Lower lobe of right lung (tissue), 2 donors: ENCODE measurements around the gene CELF2. TPM values are rescaled to one million over a fixed set of nuclear protein-coding genes. Genes with fewer than 3 reads are reported as not detected.
A peak's percentile ranks its signal among the peaks of the same experiment; 100 is the strongest.

Experiments
- ATAC-seq, 2 donors: fragments of 200-7000 bp; cut with Tn5 transposase; one replicate each; pipeline ENCODE4 v1.9.1; 2020 to 2022; ENCODE audit warnings: mild to moderate bottlenecking in 2 of 2, moderate library complexity in 2 of 2
- DNase-seq: peaks from one replicate; pipeline ENCODE4 v3.0.0-alpha.2; 2020
- H3K27ac ChIP-seq: fragments of 200-600 bp; one replicate; pipeline ENCODE4 v1.8.0; 2022
- H3K27me3 ChIP-seq: fragments of 200-600 bp; one replicate; pipeline ENCODE4 v1.8.0; 2022; ENCODE audit warnings: low read depth
- H3K36me3 ChIP-seq: fragments of 200-600 bp; one replicate; pipeline ENCODE4 v1.8.0; 2022; ENCODE audit warnings: mild to moderate bottlenecking
- H3K4me1 ChIP-seq: fragments of 200-600 bp; one replicate; pipeline ENCODE4 v1.8.0; 2022
- H3K4me3 ChIP-seq: fragments of 200-600 bp; one replicate; pipeline ENCODE4 v1.8.0; 2022; ENCODE audit warnings: mild to moderate bottlenecking
- H3K9me3 ChIP-seq: fragments of 200-600 bp; one replicate; pipeline ENCODE4 v1.8.0; 2022
- intact Hi-C: fragments of 100-400 bp; cut with DNase I; formaldehyde crosslinking; loops from one replicate; pipeline ENCODE4 v1.11.0; 2022
- total RNA-seq: library from RNA; stranded (reverse); fragmentation: NEBNext Ultra II Directional; extraction: Animal tissue kit (Norgen Biotek cat#: 25700); gene quantifications from one replicate; pipeline ENCODE4 v1.2.1, GENCODE V29; 2021
- TF ChIP-seq, protein P1 (sequence below): fragments of 200-600 bp; IDR thresholded peaks from one replicate; pipeline ENCODE4 v1.8.0; 2022; ENCODE audit warnings: antibody characterized with exemption, mild to moderate bottlenecking
- donor health status: DM: no; HTN: yes; CAD: no; lungs with severe emphysema.

The CELF2 gene
- total RNA-seq, 1 donor from 2014 or later, result 106 TPM

DNA sequence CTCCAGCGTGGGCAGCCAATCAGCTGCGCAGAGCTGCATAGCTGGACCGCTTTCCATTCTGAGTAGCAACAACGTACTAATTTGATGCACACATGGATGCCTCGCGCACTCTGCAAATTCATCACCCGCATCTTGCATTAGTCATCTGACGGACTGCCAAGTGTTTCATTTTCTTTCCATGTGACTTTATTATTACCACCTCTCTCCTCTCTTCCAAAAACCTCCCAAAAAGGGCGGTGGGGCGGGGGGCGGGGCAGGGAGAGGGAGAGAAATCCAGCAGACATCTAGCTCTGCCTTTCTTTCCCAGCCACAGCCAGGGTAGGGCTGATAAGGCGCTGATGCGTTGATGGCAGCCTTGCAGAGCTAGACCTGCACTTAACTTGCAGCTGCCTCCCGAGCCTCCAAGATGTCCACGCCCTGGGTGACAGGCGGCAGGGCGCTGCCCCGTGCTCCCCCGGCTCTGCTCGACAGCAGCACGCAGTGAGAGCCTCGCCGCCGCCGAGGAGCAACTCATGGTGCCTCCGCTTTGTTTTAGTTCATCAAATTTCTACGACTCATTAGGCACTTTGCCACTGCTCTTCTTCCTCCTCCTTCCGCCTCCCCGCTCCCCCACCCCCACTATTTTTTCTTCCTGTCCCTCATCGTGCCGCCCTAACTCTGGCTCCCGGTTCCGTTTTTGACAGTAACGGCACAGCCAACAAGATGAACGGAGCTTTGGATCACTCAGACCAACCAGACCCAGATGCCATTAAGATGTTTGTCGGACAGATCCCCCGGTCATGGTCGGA, 147.3 kb downstream of the CELF2 start:
- H3K4me3 ChIP-seq, result peak overlapping the region; percentile 72
- DNase-seq, result peak; percentile 73
- peak overlapping the region; percentile 92 for H3K27ac ChIP-seq
- no peaks in the 10 kb centered on the region for H3K27me3 ChIP-seq
- no peaks in the 10 kb centered on the region for H3K36me3 ChIP-seq
- H3K4me1 ChIP-seq, result peaks cover 72% of the 10 kb centered on the region
- peak; percentile 48 to 49 for ATAC-seq
- intact Hi-C loops, result no loop called here
- no peaks in the 10 kb centered on the region for H3K9me3 ChIP-seq
- TF ChIP-seq, protein P1, sequence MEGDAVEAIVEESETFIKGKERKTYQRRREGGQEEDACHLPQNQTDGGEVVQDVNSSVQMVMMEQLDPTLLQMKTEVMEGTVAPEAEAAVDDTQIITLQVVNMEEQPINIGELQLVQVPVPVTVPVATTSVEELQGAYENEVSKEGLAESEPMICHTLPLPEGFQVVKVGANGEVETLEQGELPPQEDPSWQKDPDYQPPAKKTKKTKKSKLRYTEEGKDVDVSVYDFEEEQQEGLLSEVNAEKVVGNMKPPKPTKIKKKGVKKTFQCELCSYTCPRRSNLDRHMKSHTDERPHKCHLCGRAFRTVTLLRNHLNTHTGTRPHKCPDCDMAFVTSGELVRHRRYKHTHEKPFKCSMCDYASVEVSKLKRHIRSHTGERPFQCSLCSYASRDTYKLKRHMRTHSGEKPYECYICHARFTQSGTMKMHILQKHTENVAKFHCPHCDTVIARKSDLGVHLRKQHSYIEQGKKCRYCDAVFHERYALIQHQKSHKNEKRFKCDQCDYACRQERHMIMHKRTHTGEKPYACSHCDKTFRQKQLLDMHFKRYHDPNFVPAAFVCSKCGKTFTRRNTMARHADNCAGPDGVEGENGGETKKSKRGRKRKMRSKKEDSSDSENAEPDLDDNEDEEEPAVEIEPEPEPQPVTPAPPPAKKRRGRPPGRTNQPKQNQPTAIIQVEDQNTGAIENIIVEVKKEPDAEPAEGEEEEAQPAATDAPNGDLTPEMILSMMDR, result no peak

DNA sequence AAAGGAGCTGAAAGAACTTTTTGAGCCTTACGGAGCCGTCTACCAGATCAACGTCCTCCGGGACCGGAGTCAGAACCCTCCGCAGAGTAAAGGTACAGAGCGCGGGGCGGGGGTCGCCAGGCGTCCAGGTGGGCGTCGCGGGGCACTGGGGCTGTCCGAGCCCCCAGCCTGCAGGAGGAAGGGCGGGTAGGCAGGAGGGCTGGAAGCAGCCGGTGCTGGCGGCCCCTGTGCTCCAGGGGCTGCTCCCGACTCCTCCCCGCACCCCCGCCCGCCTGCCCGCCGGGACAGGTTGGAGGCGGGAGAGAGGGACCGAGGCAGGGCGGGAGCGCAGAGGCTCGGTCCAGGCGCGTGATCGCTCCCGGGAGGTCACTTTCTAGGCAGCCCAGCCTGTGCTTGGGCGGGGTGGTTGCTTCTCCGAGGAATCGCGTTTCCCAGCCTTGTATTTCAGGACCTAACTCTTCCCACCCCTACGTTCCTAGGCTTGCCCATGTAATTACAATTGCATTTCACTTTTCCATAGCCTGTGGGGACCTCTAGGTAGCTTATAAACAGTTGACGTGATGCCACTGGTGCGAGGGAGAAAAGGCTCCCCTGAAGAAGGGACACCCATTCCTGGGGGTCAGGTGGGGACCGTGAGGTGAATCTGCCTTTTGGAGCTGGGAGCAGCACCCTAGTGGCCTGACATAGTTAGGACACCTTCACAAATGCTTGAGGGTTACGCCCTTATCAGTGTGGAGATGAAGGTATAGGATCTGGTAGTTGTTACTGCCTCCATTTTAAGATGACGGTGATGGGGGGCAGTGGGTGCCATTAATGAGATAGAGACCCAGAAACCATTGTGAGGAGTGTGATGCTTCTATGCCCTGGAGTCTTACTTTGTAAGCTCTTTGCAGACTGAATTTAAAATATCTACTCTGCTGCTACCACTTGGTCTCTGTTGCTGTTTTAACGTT, 148.2 kb downstream of the CELF2 start:
- ATAC-seq, result peak; percentile 50 to 73
- peak overlapping the region; percentile 92 for H3K27ac ChIP-seq
- DNase-seq, result peak; percentile 63

DNA sequence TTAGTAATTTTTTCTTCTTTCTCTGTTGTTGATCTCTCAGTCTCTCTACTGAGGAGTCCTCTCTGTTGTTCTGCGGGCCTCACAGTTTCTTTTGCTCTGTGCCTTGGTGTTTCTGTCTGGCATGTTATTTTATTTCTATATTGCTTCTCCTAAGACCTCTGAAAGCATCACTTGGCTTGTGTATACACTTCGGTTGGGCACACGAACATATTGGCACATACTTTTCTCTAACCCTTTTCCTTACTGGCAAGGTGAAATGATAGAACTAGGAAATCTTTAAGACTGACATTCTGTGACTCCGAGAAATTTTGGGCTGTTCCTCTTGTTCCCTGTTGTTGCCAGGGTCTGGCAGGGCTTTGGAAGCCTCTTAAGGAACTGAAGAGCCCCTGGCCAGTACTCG, 148.9 kb downstream of the CELF2 start:
- ATAC-seq (no peak), DNase-seq (no peak)
- peak overlapping the region; percentile 72 for H3K4me3 ChIP-seq
- H3K27ac ChIP-seq, result peak overlapping the region; percentile 92
- TF ChIP-seq, protein P1, result no peak
- no peaks in the 10 kb centered on the region for H3K9me3 ChIP-seq
- no peaks in the 10 kb centered on the region for H3K27me3 ChIP-seq
- H3K4me1 ChIP-seq, result peaks cover 66% of the 10 kb centered on the region
- intact Hi-C loops, result no loop called here
- peaks cover 3% of the 10 kb centered on the region for H3K36me3 ChIP-seq

More for the DNA sequence above, 148.2 kb downstream of the CELF2 start:
- intact Hi-C loops, result no loop called here
- H3K9me3 ChIP-seq, result no peaks in the 10 kb centered on the region
- H3K36me3 ChIP-seq, result no peaks in the 10 kb centered on the region
- TF ChIP-seq, protein P1, result peak; percentile 40
- H3K4me1 ChIP-seq, result peaks cover 70% of the 10 kb centered on the region
- peak overlapping the region; percentile 72 for H3K4me3 ChIP-seq
- H3K27me3 ChIP-seq, result no peaks in the 10 kb centered on the region

DNA sequence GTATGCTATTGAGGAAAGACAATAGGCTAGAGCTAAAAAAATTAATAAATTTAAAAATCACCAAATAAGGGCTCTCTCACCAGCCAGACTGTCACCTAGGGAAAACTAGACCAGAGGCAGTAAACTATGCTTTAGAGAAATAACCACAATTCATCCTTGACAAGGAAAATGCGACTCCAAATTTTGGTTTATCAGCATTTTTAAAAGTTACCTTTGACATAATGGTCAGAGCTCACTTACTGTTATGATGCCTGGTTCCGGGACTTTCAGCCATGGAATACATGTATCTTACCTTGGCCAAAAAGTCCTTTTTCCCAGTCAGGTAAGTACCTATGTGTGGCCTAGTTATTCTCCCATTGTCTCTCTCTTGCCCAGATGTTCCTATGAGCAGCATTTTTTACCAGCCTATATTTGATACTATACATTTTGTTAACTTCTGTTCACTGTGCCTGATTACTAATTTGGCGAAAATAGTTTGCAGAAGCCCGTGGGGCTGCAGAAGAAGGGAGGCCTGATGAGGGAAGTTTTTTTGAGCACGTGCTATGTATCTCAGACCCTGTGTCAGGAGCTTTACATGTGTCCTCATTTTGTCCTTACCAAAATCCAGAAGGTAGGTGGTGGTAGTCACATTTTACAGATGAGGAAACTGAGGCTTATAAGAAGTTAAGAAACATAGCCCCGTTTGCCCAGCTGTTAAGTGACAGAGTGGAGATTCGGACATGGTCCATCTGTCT, 149.7 kb downstream of the CELF2 start:
- H3K9me3 ChIP-seq, result no peaks in the 10 kb centered on the region
- intact Hi-C loops, result no loop called here
- ATAC-seq (no peak), DNase-seq (no peak)
- H3K4me1 ChIP-seq, result peaks cover 65% of the 10 kb centered on the region
- H3K4me3 ChIP-seq, result peak overlapping the region; percentile 72
- H3K27me3 ChIP-seq, result no peaks in the 10 kb centered on the region
- H3K36me3 ChIP-seq, result peaks cover 11% of the 10 kb centered on the region
- peak overlapping the region; percentile 92 for H3K27ac ChIP-seq
- TF ChIP-seq, protein P1, result no peak
